Measurements from ENCODE around the gene MAP7.

GRCh38 chr6:136465766-136466303 lies 84.4 kb downstream of the MAP7 start:
- TF ChIP-seq POLR2AphosphoS5 (IDR thresholded peaks at IDR 0.05; ENCODE audit: low read depth, low read length) (no peak), TAF1 (IDR thresholded peaks at IDR 0.05; ENCODE audit: low read depth, low read length) (no peak)

Data from GM12891 (cell line).